Measurements from ENCODE around the gene GLIPR1L1. TPM values are rescaled to one million over a fixed set of nuclear protein-coding genes. Genes with fewer than 3 reads are reported as not detected.

GLIPR1L1 gene
- total and polyA plus RNA-seq, 2 of the 8 experiments (the other 6 are each of a cell fraction or from before 2014, with no cell fraction given): 1.2 to 1.7 TPM

- no peak for TF ChIP-seq CTBP2 (IDR thresholded peaks at IDR 0.05; ENCODE audit: borderline replicate concordance, insufficient read depth, insufficient read length, low read length)
These were observed 23.1 kb upstream of the GLIPR1L1 start (continued) for GRCh38 chr12:75311369-75311768.

- Histone ChIP-seq H4K20me1 (replicated peaks in 1 of 2; ENCODE audit: control insufficient read depth in 1 of 2, insufficient read depth in 2 of 2, low read length in 2 of 2) (no peaks in the 10 kb centered on the region), H3K4ac (replicated peaks; ENCODE audit: insufficient read length, low read depth, low read length) (no peak overlapping the region), H2BK120ac (replicated peaks; ENCODE audit: low read depth, low read length) (no peak overlapping the region), H4K8ac (ENCODE audit: extremely low read depth, insufficient read depth, low read length) (no peak overlapping the region), H3K18ac (ENCODE audit: extremely low read depth, low read length) (no peak overlapping the region), H3K23me2 (ENCODE audit: low read depth, low read length) (no peaks in the 10 kb centered on the region), H3K23ac (ENCODE audit: insufficient read length) (no peak overlapping the region), H3K4me1 (replicated peaks in 1 of 4; ENCODE audit: control insufficient read depth in 3 of 4, insufficient read depth in 4 of 4, low read length in 3 of 4) (no peaks in the 10 kb centered on the region), H2AFZ (ENCODE audit: low read length) (no peak overlapping the region), H3K79me1 (ENCODE audit: low read depth, low read length) (no peaks in the 10 kb centered on the region), H3K4me3 (ENCODE audit: extremely low read depth in 1 of 4, insufficient read depth in 2 of 4, low read depth in 3 of 4, low read length in 4 of 4) (no peak overlapping the region), H3K56ac (replicated peaks; ENCODE audit: insufficient read length, low read depth, low read length) (no peak overlapping the region), H2AK5ac (ENCODE audit: low read depth, low read length) (no peak overlapping the region), H3K27ac (ENCODE audit: low read depth, low read length) (no peak overlapping the region), H4K5ac (ENCODE audit: insufficient read length, low read depth, low read length) (no peak overlapping the region), H3K36me3 (ENCODE audit: control insufficient read depth in 2 of 4, insufficient read depth in 4 of 4, low read length in 3 of 4) (no peaks in the 10 kb centered on the region), H3K14ac (ENCODE audit: insufficient read length) (no peak overlapping the region), H3K4me2 (ENCODE audit: insufficient read depth in 1 of 2, low read depth in 2 of 2, low read length in 2 of 2) (no peak overlapping the region), H3K9me3 (ENCODE audit: insufficient read depth in 2 of 2, low read depth in 1 of 2, low read length in 1 of 2) (no peaks in the 10 kb centered on the region), H3K79me2 (ENCODE audit: control insufficient read depth in 1 of 2, insufficient read depth in 2 of 2, low read length in 2 of 2) (no peaks in the 10 kb centered on the region), H4K91ac (replicated peaks; ENCODE audit: insufficient read length, low read length) (no peak overlapping the region), H2BK12ac (ENCODE audit: low read depth, low read length) (no peak overlapping the region), H2BK15ac (ENCODE audit: low read length) (no peak overlapping the region), H3K9ac (replicated peaks in 1 of 4; ENCODE audit: extremely low read depth in 1 of 4, low read depth in 3 of 4, low read length in 3 of 4) (no peak overlapping the region), H3K27me3 (replicated peaks in 1 of 4; ENCODE audit: control insufficient read depth in 3 of 4, extremely low read depth in 1 of 4, insufficient read depth in 3 of 4, low read length in 3 of 4) (no peaks in the 10 kb centered on the region), H2BK5ac (ENCODE audit: low read depth, low read length) (no peak overlapping the region), H2BK20ac (ENCODE audit: low read length) (no peak overlapping the region)
- CTCF ChIA-PET (ENCODE audit: partially characterized antibody): no interaction called here
- POLR2A ChIA-PET (ENCODE audit: partially characterized antibody): no interaction called here
- TF ChIP-seq HDAC2 (IDR thresholded peaks at IDR 0.05; ENCODE audit: borderline replicate concordance in 1 of 2, low read depth in 2 of 2, low read length in 2 of 2): no peak
- no peak for TF ChIP-seq KDM5A (IDR thresholded peaks at IDR 0.05; ENCODE audit: low read length)
- no peak for TF ChIP-seq TCF12 (IDR thresholded peaks at IDR 0.05; ENCODE audit: low read depth, low read length)
- TF ChIP-seq JUN (IDR thresholded peaks at IDR 0.05; ENCODE audit: low read depth, low read length): no peak
- DNase-seq (ENCODE audit: low read depth in 1 of 2, low spot score in 2 of 2): no peak
- FAIRE-seq: no peak
These were observed 19.0 kb upstream of the GLIPR1L1 start for GRCh38 chr12:75315518-75315917.
